ENCODE results near the gene WIPI1.

DNA sequence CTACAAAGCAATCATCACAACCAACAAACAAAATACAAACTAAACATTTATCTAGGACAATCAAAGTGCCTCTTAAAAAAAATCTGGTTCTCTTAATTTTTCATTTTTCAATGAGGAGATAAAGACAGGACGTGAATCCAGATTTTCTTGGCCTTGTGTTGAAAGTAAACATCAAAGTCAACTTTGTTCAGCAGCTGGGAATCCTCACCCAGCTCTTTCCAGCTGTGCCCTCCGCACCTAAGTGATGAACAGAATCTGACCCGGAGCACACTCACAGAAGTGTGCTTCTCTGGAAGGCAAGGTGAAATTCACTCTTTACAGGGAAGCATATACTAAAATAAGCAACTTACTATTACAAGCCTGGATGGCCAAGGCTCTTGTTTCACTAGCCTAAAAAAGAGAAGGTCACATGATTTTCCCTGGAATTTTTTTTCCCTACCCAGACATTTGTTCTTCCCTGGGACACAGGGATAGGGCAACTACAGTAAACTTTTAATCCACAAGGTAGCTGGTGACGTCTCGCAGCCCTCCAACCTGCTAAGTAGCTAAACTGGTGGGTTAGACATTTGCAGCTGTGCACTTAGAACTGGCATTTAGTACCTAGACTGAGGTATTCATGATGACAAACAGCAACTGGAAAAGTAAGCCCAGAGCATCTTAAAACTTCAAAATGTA is 3.2 kb downstream of the WIPI1 start:
- TF ChIP-seq GATA2 (IDR thresholded peaks at IDR 0.05; ENCODE audit: low read depth, low read length) (no peak), GATA3 (IDR thresholded peaks at IDR 0.05; ENCODE audit: low read depth, low read length) (no peak)

All from SH-SY5Y (cell line).